RPMI7951 (cell line): ENCODE results near the gene NANS. TPM values are rescaled to one million over a fixed set of nuclear protein-coding genes. Genes with fewer than 3 reads are reported as not detected.
A peak's percentile ranks its signal among the peaks of the same experiment; 100 is the strongest.

Experiments
- DNase-seq: peaks from one replicate; pipeline ENCODE4 v3.0.0-alpha.2; 2012; ENCODE audit warnings: low read depth
- total RNA-seq: library from RNA; depleted of rRNA; stranded (reverse); fragments of >200 nt; shearing (Covaris generic); gene quantifications from 2 replicates; pipeline ENCODE4 v1.2.3, GENCODE V29; 2014

Gene NANS
- total RNA-seq, 1 experiment from 2014 or later = 109 TPM

- no peak for DNase-seq
These were observed 17.6 kb upstream of the NANS start for GRCh38 chr9:98038958-98039357.

- DNase-seq = no peak
These were observed 16.9 kb upstream of the NANS start for GRCh38 chr9:98039607-98040017.

GRCh38 chr9:98040212-98040611 is 16.3 kb upstream of the NANS start:
- DNase-seq = no peak

DNA sequence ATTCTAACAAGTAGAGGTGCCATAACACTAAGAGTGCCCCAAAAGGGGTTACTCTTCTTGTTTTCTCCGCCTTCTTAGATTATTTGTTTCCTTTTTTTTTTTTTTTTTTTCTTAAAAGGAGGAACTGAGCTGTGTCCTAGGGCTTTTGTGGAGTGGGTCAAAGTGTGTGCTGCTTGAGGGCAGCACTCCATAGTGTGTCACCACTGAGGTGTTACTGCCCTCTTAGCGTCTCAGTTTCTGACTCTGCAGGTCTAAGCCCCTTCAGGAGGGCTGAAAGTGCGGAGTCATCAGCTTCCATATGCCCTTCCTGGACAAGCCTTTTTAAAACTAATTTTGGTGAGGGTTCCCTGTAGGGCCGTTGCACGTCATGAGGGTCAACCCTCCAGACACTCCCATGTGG is 12.6 kb upstream of the NANS start:
- no peak for DNase-seq

DNA sequence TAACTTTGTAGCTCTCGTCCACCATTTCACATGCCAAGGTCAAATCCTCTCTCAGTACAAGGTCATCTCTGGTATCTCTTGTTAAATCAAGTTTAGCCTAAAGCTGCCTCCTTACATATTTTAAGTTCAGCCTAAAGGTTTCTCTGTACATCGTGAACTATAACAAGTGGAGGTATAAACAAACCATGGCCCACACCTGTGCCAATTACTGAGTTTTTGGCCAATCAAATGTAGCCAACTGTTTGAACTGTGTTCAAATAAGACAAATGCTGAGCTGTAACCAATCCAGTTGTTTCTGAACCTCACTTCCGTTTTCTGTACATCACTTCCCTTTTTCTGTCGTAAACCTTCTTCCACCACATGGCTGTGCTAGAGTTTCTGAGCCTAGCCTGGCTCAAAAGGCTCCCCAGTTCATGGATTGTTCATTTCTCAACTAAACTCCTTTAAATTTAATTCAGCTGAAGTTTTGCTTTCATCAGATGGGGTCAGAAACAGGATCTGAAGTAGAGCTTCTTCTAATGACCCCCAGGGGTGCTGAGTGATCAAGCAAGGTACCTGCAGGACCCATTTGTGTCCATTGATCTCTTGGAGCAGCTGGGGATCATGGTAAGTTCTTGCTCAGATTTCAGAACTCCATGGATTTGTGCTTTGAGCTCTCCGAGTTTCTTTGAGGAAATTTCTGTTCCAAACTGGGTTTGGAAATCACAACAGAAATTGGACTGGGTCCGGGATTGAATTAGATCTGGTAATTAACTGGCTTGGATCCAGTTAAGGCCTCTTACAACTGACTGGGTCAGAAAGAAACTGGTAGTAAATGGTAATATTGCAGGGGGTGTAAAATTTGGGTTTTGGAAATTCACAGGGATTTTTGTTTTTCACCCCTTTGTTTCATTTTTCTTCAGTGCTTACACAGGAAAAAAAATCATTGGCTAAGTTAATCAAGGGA is 11.0 kb upstream of the NANS start:
- DNase-seq = peak; percentile 40

- no peak for DNase-seq
These were observed 10.4 kb upstream of the NANS start for GRCh38 chr9:98046180-98046543.

DNA sequence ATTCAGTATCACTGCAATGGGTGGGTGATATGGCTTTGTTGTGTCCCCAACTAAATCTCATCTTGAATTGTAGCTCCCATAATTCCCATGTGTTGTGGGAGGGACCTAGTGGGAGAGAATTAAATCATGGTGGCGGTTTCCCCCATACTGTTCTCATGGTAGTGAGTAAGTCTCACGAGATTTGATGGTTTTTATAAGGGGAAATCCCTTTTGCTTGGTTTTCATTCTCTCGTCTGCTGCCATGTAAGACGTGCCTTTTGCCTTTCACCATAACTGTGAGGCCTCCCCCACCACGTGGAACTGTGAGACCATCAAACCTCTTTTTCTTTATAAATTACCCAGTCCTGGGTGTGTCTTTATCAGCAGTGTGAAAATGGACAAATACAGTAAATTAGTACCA is 9.5 kb upstream of the NANS start:
- DNase-seq = no peak

DNA sequence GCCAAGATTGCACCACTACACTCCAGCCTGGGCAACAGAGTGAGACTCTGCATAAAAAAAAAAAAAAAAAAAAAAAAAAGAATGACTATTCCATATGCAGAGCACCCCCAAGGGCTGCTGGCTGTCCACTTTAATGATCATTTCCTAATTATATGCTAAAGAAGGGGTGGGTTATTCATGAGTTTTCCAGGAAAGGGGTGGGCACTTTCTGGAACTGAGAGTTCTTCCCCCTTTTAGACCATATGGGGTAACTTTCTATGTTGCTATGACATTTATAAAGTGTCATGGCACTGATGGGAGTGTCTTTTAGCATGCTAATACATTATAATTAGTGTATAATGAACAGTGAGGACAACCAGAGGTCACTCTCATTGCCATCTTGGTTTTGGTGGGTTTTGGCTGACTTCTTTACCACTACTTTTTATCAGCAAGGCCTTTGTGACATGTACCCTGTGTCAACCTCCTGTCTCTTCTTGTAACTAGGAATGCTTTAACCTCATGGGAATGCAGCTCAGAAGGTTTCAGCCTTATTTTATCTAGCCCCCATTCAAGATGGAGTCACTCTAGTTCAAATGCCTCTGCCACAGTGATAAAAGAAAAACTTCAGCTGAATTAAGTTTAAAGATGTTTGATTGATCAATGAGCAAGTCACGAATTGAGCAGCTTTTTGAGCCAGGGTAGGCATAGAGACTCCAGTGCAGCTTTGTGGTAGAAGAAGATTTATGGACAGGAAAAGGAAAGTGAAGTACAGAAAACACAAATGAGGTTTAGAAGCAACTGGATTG is 7.1 kb upstream of the NANS start:
- DNase-seq = no peak

DNA sequence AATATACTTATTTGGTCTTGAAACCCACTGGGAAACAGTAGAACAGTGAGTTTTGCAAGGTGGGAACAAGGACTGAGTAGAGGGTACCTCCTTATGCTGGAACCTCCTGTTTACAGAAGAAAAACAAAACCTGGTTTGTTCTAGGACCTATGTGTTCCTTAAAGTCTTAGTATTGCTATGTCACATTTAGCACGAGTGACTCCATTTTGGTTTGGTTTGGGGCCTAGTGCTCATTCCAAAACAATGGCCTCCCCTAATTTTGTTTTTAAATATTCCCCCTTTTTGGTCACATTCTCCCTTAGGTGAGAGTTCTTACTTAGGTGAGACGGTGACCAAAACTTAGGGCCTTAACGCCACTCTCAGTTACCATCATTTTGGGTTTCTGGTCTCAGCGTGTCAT is 6.2 kb upstream of the NANS start:
- DNase-seq = no peak

DNA sequence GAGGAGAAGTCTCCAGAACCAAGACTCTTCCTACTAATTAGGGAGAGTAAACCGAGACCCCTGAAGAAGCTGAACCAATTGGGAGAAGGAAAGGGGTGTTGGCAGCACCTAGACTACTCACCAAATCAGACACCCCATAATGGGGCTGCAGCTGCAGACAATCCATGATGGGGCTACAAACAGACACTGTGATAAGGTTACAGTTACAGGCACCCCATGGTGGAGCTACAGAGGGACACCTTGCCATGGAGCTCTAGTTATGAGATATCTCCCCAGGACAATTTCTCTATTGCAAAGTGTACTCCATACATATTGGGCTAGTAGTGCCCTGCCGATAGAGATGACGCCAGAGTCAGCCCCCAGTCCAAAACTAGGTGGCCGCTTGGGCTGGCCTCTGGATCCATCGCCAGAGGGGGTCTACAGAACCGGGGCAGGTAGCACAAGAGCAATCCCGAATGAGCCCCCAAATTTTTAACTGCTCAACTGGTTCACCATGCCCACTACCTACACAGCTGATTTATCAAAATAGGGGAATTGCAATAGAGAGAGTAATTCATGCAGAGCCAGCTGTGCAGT is 2.1 kb upstream of the NANS start:
- DNase-seq = no peak

DNA sequence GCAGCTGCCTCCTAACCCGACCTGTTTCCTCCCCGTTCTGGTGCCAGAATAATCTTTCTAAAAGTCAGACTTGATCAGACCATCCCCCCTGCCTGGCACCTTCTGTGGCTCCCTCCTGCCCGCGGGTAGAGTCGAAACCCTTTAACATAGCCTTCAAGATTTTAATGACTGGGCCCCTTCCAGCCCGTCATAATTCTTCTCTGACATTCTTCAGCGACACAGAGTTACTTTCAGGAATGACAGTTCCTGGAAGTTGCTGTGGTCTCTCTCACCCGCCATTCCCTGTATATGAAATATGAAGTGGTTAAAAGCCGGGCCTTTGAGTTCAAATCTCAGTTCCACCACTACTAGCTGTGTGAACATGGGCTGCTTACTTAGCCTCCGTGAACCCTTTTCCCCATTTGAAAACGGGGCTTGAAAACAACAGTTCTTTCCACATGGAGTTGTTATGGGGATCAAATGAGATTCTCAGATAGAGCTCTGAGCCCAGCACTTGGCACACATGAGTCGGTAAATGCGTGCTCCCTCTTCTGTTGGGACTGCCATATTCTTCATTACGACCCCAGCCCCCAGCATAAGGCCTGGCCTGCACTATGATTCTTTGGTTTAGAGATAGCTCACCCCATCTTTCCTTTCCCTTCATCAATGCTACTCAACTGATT is 737 bp downstream of the NANS start:
- no peak for DNase-seq

DNA sequence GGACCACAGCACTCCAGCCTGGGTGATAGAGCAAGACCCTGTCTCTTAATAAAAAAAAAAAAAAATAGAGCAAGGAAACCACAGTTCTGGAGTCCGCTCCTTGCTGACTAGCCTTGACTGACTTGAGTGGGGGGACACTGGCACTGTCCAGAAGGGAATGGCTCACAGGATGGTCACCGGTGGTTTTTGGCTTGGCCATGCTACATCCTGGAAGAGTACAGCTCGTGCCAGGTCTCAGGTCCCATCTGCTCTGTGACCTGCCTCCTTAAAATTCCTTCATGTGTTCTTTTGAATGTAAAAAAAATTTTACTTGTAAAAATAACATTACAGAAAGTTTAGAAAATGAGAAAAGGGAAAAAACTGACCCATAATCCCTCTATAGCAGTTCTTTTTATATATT is 5.6 kb downstream of the NANS start:
- DNase-seq = no peak

GRCh38 chr9:98064623-98065392 is 8.3 kb downstream of the NANS start:
- DNase-seq = no peak

DNA sequence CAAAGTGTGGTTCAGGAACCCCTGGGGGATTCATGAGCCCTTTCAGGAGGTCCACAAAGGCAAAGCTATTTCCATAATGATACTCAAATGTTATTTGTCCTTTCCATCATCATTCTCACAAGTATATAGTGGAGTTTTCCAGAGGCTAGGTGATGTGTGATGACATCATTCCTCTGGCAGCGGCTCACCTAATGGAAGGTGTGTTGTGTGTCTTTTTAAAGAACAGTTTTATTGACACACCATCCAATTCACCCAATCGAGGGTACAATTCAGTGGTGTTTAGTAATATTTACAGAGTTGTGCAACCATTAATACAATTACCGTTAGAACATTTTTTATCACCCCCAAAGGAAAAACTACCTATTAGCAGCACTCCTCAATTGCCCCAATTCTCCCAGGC is 9.7 kb downstream of the NANS start:
- DNase-seq = no peak

DNA sequence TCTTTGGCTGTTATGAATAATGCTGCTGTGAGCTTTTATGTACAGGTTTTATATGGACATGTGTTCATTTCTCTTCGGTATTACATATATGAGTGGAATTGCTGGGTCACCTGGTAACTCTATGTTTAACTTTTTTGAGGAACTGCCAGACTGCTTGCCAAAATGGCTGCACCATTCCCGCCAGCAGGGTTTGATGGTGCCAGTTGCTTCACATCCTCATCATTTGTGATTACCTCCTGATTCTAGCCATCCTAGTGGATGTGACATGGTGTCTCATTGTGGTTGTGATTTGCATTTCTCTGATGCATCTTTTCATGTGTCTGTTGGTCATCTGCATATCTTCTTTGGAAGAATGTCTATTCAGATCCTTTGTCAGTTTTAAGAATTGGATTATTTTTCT is 10.7 kb downstream of the NANS start:
- no peak for DNase-seq

GRCh38 chr9:98069551-98069950 is 13.0 kb downstream of the NANS start:
- no peak for DNase-seq

- DNase-seq = no peak
These were observed 14.2 kb downstream of the NANS start for GRCh38 chr9:98070704-98071103.

DNA sequence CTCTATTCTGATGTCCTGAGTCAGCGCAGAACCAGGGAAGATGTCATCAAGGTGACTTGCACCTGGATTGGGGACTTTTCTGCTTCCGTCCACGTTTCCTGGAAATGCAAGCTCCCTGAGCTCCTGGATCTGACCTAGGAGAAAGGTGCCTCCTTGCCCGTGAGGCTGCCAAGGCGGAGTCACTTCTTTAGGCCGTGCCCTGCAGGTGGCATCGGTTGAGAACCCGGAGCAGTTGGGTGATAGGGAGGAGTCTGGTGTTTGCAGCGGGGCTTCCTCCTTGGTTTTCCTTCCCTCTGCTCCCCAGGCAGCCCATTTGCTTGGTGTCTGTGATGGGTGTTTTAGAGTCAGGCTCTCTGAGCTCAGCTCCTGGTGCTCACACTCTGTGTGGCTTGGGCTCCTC is 15.2 kb downstream of the NANS start:
- DNase-seq = no peak

DNA sequence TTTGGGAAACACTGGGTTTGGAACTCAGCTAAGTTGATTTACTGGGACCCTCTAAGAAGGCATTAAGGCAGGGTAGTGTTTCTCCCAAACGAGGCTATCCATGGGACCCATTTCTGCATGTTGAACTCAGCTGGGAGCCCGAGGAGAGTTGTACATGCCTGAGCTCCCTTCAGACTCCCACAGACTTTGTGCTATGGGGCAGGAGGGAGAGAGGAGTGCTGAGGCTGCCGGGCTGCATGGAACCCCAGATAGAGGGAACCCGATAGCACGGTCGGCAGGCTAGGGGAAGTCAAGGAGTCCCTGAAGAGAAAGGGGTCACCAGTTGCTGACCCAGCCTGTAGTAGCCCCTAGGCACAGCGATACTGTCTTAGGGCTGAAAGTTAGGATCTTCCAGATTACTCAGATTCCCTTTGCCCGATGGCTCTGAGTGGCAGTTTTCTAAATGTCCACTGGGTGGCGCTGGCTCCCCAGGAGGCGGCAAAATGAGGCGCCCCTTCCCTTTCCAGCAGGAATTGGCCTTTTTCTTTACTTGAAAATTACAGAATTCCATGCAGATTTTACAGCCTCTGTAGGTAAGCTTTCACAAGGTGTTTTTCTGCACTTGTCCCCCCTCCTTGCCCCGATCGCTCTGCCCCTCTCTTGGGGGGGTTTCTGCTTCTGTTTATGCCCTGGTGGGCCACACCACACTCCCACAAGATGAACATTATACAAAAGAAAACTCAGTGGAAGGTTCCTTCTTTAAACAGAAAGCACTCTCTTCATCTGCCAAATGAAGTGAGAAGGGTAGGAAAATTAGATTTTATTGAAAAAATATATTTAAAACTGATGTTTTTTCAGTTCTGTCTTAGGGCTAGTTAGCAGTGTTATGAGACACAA is 17.8 kb downstream of the NANS start:
- peak; percentile 46 for DNase-seq

DNA sequence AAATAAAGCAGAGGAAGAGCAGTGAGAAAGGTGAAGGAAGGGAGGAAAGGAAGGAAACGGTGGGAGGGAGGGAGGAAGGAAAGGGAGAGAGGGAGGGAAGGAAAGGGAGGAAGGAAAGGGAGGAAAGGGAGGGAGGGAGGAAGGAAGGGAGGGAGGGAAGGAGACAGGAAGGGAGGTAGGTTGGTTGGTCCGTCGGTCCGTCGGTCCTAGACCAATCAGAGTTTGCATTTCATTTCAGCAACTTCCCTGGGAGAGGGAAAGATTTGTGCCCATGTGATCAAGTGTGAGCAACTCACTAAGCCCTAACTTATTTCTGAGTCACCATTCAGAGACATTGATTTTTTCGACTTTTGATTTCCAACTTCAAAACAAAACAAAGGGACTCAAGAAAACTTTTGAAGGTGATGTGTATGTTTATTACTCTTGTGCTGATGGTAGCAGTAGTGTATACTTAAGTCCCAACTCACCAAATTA is 18.8 kb downstream of the NANS start:
- peak; percentile 72 for DNase-seq
